SK-N-SH treated with all-trans-retinoic acid at 6 μM for 48 hours (cell line): ENCODE data around the gene MRPS5.

Experiments
- ATAC-seq: fragments of 200-7000 bp; cut with Tn5 transposase; 3 replicates; pipeline ENCODE4 v1.9.1; 2020; ENCODE audit warnings: mild to moderate bottlenecking, moderate library complexity
- ARNTL ChIP-seq: fragments of 450-650 bp; formaldehyde crosslinking; IDR thresholded peaks from 2 replicates; pipeline ENCODE4 v1.5.0; 2020; ENCODE audit warnings: low read depth, mild to moderate bottlenecking, moderate library complexity, borderline replicate concordance
- BACH2 ChIP-seq: fragments of 250-450 bp; sonication (Bioruptor Pico); IDR thresholded peaks from 2 replicates; pipeline ENCODE4 v1.9.0; 2021; ENCODE audit warnings: mild to moderate bottlenecking, borderline replicate concordance
- CREB5 ChIP-seq: fragments of 250-450 bp; sonication (Bioruptor Pico); IDR thresholded peaks from 2 replicates; pipeline ENCODE4 v1.5.1; 2020; ENCODE audit warnings: low read depth, mild to moderate bottlenecking, moderate library complexity
- CSDC2 ChIP-seq: fragments of 250-450 bp; sonication (Bioruptor Pico); IDR thresholded peaks from 2 replicates; pipeline ENCODE4 v1.5.0; 2020; ENCODE audit warnings: mild to moderate bottlenecking, moderate library complexity
- ESRRG ChIP-seq: fragments of 250-450 bp; sonication (Bioruptor Pico); IDR thresholded peaks from 2 replicates; pipeline ENCODE4 v1.6.1; 2021; ENCODE audit warnings: mild to moderate bottlenecking
- OSR1 ChIP-seq: fragments of 250-450 bp; sonication (Bioruptor Pico); IDR thresholded peaks from 2 replicates; pipeline ENCODE4 v1.8.0; 2022; ENCODE audit warnings: moderate library complexity, mild to moderate bottlenecking, inconsistent platforms
- PATZ1 ChIP-seq: fragments of 250-450 bp; sonication (Bioruptor Pico); IDR thresholded peaks from 2 replicates; pipeline ENCODE4 v1.8.0; 2020; ENCODE audit warnings: mild to moderate bottlenecking, moderate library complexity, borderline replicate concordance
- POU6F1 ChIP-seq: fragments of 250-450 bp; sonication (Bioruptor Pico); IDR thresholded peaks from 2 replicates; pipeline ENCODE4 v1.8.0; 2021; ENCODE audit warnings: low read depth, mild to moderate bottlenecking, moderate library complexity, borderline replicate concordance
- PPARA ChIP-seq: fragments of 250-450 bp; sonication (Bioruptor Pico); IDR thresholded peaks from 2 replicates; pipeline ENCODE4 v1.5.0; 2020; ENCODE audit warnings: mild to moderate bottlenecking, borderline replicate concordance
- RARB ChIP-seq: fragments of 250-450 bp; sonication (Bioruptor Pico); IDR thresholded peaks from 2 replicates; pipeline ENCODE4 v1.8.0; 2021; ENCODE audit warnings: mild to moderate bottlenecking, moderate library complexity
- SNAI2 ChIP-seq: fragments of 250-450 bp; sonication (Bioruptor Pico); IDR thresholded peaks from 2 replicates; pipeline ENCODE4 v1.5.0; 2020; ENCODE audit warnings: mild to moderate bottlenecking, moderate library complexity
- TCF4 ChIP-seq: fragments of 250-450 bp; sonication (Bioruptor Pico); IDR thresholded peaks from 2 replicates; pipeline ENCODE4 v1.8.0; 2021; ENCODE audit warnings: mild to moderate bottlenecking, moderate library complexity, borderline replicate concordance
- TOX ChIP-seq: fragments of 250-450 bp; sonication (Bioruptor Pico); IDR thresholded peaks from 2 replicates; pipeline ENCODE4 v1.8.0; 2021; ENCODE audit warnings: mild to moderate bottlenecking, moderate library complexity, borderline replicate concordance
- ZC3H10 ChIP-seq: fragments of 250-450 bp; sonication (Bioruptor Pico); IDR thresholded peaks from 2 replicates; pipeline ENCODE4 v1.5.1; 2021; ENCODE audit warnings: mild to moderate bottlenecking, moderate library complexity
- ZFP3 ChIP-seq: fragments of 250-450 bp; sonication (Bioruptor Pico); IDR thresholded peaks from 2 replicates; pipeline ENCODE4 v1.5.0; 2020; ENCODE audit warnings: mild to moderate bottlenecking, moderate library complexity
- ZFP30 ChIP-seq: fragments of 450-650 bp; formaldehyde crosslinking; IDR thresholded peaks from 2 replicates; pipeline ENCODE4 v1.5.0; 2022; ENCODE audit warnings: mild to moderate bottlenecking, moderate library complexity
- ZNF565 ChIP-seq: fragments of 450-650 bp; formaldehyde crosslinking; conservative IDR thresholded peaks from 2 replicates; pipeline ENCODE4 v1.5.0; 2020; ENCODE audit warnings: low read depth, mild to moderate bottlenecking, moderate library complexity
- TF ChIP-seq, protein P1 (sequence below): fragments of 250-450 bp; sonication (Bioruptor Pico); IDR thresholded peaks from 2 replicates; pipeline ENCODE4 v1.5.0; 2020; ENCODE audit warnings: mild to moderate bottlenecking, moderate library complexity

Gene MRPS5

GRCh38 chr2:95053543-95053942 is 68.1 kb downstream of the MRPS5 start (continued):
- no peak for TF ChIP-seq CREB5
- TF ChIP-seq POU6F1 (CRISPR knock-in tag): no peak
- no peak for TF ChIP-seq OSR1 (CRISPR knock-in tag)
- TF ChIP-seq TCF4 (CRISPR knock-in tag): no peak
- no peak for TF ChIP-seq ZFP3 (CRISPR knock-in tag)
- TF ChIP-seq RARB: no peak
- no peak for TF ChIP-seq TOX (CRISPR knock-in tag)
- TF ChIP-seq CSDC2 (CRISPR knock-in tag): no peak

GRCh38 chr2:95052804-95053479 is 68.7 kb downstream of the MRPS5 start:
- TF ChIP-seq PPARA (CRISPR knock-in tag): no peak
- TF ChIP-seq, protein P1, sequence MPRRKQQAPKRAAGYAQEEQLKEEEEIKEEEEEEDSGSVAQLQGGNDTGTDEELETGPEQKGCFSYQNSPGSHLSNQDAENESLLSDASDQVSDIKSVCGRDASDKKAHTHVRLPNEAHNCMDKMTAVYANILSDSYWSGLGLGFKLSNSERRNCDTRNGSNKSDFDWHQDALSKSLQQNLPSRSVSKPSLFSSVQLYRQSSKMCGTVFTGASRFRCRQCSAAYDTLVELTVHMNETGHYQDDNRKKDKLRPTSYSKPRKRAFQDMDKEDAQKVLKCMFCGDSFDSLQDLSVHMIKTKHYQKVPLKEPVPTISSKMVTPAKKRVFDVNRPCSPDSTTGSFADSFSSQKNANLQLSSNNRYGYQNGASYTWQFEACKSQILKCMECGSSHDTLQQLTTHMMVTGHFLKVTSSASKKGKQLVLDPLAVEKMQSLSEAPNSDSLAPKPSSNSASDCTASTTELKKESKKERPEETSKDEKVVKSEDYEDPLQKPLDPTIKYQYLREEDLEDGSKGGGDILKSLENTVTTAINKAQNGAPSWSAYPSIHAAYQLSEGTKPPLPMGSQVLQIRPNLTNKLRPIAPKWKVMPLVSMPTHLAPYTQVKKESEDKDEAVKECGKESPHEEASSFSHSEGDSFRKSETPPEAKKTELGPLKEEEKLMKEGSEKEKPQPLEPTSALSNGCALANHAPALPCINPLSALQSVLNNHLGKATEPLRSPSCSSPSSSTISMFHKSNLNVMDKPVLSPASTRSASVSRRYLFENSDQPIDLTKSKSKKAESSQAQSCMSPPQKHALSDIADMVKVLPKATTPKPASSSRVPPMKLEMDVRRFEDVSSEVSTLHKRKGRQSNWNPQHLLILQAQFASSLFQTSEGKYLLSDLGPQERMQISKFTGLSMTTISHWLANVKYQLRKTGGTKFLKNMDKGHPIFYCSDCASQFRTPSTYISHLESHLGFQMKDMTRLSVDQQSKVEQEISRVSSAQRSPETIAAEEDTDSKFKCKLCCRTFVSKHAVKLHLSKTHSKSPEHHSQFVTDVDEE (CRISPR knock-in tag): no peak
- TF ChIP-seq RARB: no peak
- TF ChIP-seq ZFP3 (CRISPR knock-in tag): no peak
- no peak for TF ChIP-seq CREB5
- TF ChIP-seq ESRRG (CRISPR knock-in tag): no peak
- no peak for TF ChIP-seq ZC3H10 (CRISPR knock-in tag)
- no peak for TF ChIP-seq SNAI2 (CRISPR knock-in tag)
- no peak for TF ChIP-seq ARNTL (CRISPR knock-in tag)
- TF ChIP-seq OSR1 (CRISPR knock-in tag): no peak
- no peak for TF ChIP-seq TOX (CRISPR knock-in tag)
- no peak for TF ChIP-seq ZFP30 (CRISPR knock-in tag)
- TF ChIP-seq ZNF565 (CRISPR knock-in tag): no peak
- no peak for TF ChIP-seq PATZ1 (CRISPR knock-in tag)
- no peak for TF ChIP-seq BACH2
- TF ChIP-seq POU6F1 (CRISPR knock-in tag): no peak
- TF ChIP-seq, all 23 proteins: peak for 0
- no peak for ATAC-seq

GRCh38 chr2:95052307-95052706 is 69.3 kb downstream of the MRPS5 start:
- no peak for TF ChIP-seq ARNTL (CRISPR knock-in tag)
- TF ChIP-seq ZNF565 (CRISPR knock-in tag): no peak
- TF ChIP-seq PPARA (CRISPR knock-in tag): no peak
- ATAC-seq: no peak
